Lower lobe of right lung (tissue), 2 donors: Measurements from ENCODE around the gene NINJ2. TPM values are rescaled to one million over a fixed set of nuclear protein-coding genes. Genes with fewer than 3 reads are reported as not detected.

Source experiments
- ATAC-seq, 2 donors: fragments of 200-7000 bp; cut with Tn5 transposase; one replicate each; pipeline ENCODE4 v1.9.1; 2020 to 2022; ENCODE audit warnings: mild to moderate bottlenecking in 2 of 2, moderate library complexity in 2 of 2
- DNase-seq: peaks from one replicate; pipeline ENCODE4 v3.0.0-alpha.2; 2020
- H3K27ac ChIP-seq: fragments of 200-600 bp; one replicate; pipeline ENCODE4 v1.8.0; 2022
- H3K27me3 ChIP-seq: fragments of 200-600 bp; one replicate; pipeline ENCODE4 v1.8.0; 2022; ENCODE audit warnings: low read depth
- H3K36me3 ChIP-seq: fragments of 200-600 bp; one replicate; pipeline ENCODE4 v1.8.0; 2022; ENCODE audit warnings: mild to moderate bottlenecking
- H3K4me1 ChIP-seq: fragments of 200-600 bp; one replicate; pipeline ENCODE4 v1.8.0; 2022
- H3K4me3 ChIP-seq: fragments of 200-600 bp; one replicate; pipeline ENCODE4 v1.8.0; 2022; ENCODE audit warnings: mild to moderate bottlenecking
- H3K9me3 ChIP-seq: fragments of 200-600 bp; one replicate; pipeline ENCODE4 v1.8.0; 2022
- CTCF ChIP-seq: fragments of 200-600 bp; IDR thresholded peaks from one replicate; pipeline ENCODE4 v1.8.0; 2022; ENCODE audit warnings: antibody characterized with exemption, mild to moderate bottlenecking
- intact Hi-C: fragments of 100-400 bp; cut with DNase I; formaldehyde crosslinking; loops from one replicate; pipeline ENCODE4 v1.11.0; 2022
- total RNA-seq: library from RNA; stranded (reverse); fragmentation: NEBNext Ultra II Directional; extraction: Animal tissue kit (Norgen Biotek cat#: 25700); gene quantifications from one replicate; pipeline ENCODE4 v1.2.1, GENCODE V29; 2021
- donor health status: DM: no; HTN: yes; CAD: no; lungs with severe emphysema.

Gene NINJ2
- total RNA-seq, 1 donor from 2014 or later, result 18.1 TPM

GRCh38 chr12:592024-592505 is 71.2 kb downstream of the NINJ2 start:
- no peak overlapping the region for H3K4me3 ChIP-seq
- no peak for ATAC-seq
- no peaks in the 10 kb centered on the region for H3K9me3 ChIP-seq
- H3K27me3 ChIP-seq, result no peaks in the 10 kb centered on the region
- no peak overlapping the region for H3K27ac ChIP-seq
- no peaks in the 10 kb centered on the region for H3K4me1 ChIP-seq
- TF ChIP-seq CTCF, result no peak
- DNase-seq, result no peak
- intact Hi-C loops, result no loop called here
- no peaks in the 10 kb centered on the region for H3K36me3 ChIP-seq

GRCh38 chr12:591167-592023 is 71.8 kb downstream of the NINJ2 start:
- Histone ChIP-seq H3K4me1 (no peaks in the 10 kb centered on the region), H3K27me3 (no peaks in the 10 kb centered on the region), H3K4me3 (no peak overlapping the region), H3K9me3 (no peaks in the 10 kb centered on the region), H3K36me3 (no peaks in the 10 kb centered on the region), H3K27ac (no peak overlapping the region)
- peak; percentile 19 to 21 for ATAC-seq
- TF ChIP-seq CTCF, result no peak
- no peak for DNase-seq
- intact Hi-C loops, result no loop called here

- no peak for TF ChIP-seq CTCF
- H3K27me3 ChIP-seq, result no peaks in the 10 kb centered on the region
- ATAC-seq, result no peak
- H3K4me1 ChIP-seq, result no peaks in the 10 kb centered on the region
- no peak for DNase-seq
- H3K9me3 ChIP-seq, result no peaks in the 10 kb centered on the region
- H3K27ac ChIP-seq, result no peak overlapping the region
- H3K36me3 ChIP-seq, result no peaks in the 10 kb centered on the region
- intact Hi-C loops, result no loop called here
- no peak overlapping the region for H3K4me3 ChIP-seq
Measured at GRCh38 chr12:590206-590750, 73.0 kb downstream of the NINJ2 start.

GRCh38 chr12:588646-589045 is 74.6 kb downstream of the NINJ2 start:
- no peaks in the 10 kb centered on the region for H3K4me1 ChIP-seq

GRCh38 chr12:588024-588322 is 75.3 kb downstream of the NINJ2 start:
- Histone ChIP-seq H3K27me3 (no peaks in the 10 kb centered on the region), H3K4me1 (no peaks in the 10 kb centered on the region), H3K27ac (no peak overlapping the region), H3K4me3 (no peak overlapping the region), H3K36me3 (no peaks in the 10 kb centered on the region), H3K9me3 (no peaks in the 10 kb centered on the region)
- intact Hi-C loops, result no loop called here
- TF ChIP-seq CTCF, result no peak
- ATAC-seq, result no peak
- DNase-seq, result no peak

More at GRCh38 chr12:588646-589045, 74.6 kb downstream of the NINJ2 start:
- H3K27me3 ChIP-seq, result no peaks in the 10 kb centered on the region
- intact Hi-C loops, result no loop called here
- DNase-seq (no peak), ATAC-seq (no peak)
- H3K27ac ChIP-seq, result no peak overlapping the region
- no peak overlapping the region for H3K4me3 ChIP-seq
- H3K9me3 ChIP-seq, result no peaks in the 10 kb centered on the region
- no peak for TF ChIP-seq CTCF
- H3K36me3 ChIP-seq, result no peaks in the 10 kb centered on the region
